ENCODE measurements around the gene POFUT2. TPM values are rescaled to one million over a fixed set of nuclear protein-coding genes. Genes with fewer than 3 reads are reported as not detected.

The POFUT2 gene
- total RNA-seq, 2 donors from 2014 or later = 49.0 to 73.3 TPM

- H3K36me3 ChIP-seq (ENCODE audit: control insufficient read depth, insufficient read depth, low read length) = no peaks in the 10 kb centered on the region
- Mint-ChIP-seq H3K27me3 (ENCODE audit: insufficient read depth) (peaks cover under 1% of the 10 kb centered on the region), H3K27ac (no peak overlapping the region), H3K9me3 (peaks cover 22% of the 10 kb centered on the region), H3K4me1 (peaks cover 11% of the 10 kb centered on the region), H3K36me3 (ENCODE audit: low read depth) (no peaks in the 10 kb centered on the region), H3K4me3 (no peak overlapping the region)
- H3K4me1 ChIP-seq (ENCODE audit: control insufficient read depth, insufficient read depth, low read length) = peaks cover 14% of the 10 kb centered on the region
- H3K27me3 ChIP-seq (ENCODE audit: control insufficient read depth, insufficient read depth, low read length, poor library complexity, severe bottlenecking) = no peaks in the 10 kb centered on the region
- H3K9me3 ChIP-seq (ENCODE audit: control insufficient read depth, low read length) = peaks cover 12% of the 10 kb centered on the region
- H3K27ac ChIP-seq (ENCODE audit: low read depth, low read length) = no peak overlapping the region
- H3K4me3 ChIP-seq (ENCODE audit: low read length) = no peak overlapping the region
- DNase-seq = no peak
- no peak for TF ChIP-seq CTCF (conservative IDR thresholded peaks at IDR 0.05)
- H3K9ac ChIP-seq (ENCODE audit: extremely low read depth, low read length, poor library complexity, severe bottlenecking) = no peak overlapping the region
- WGBS, 2 experiments (ENCODE audit: insufficient coverage in 1 of 2, insufficient read length in 1 of 2) = 90 to 96% methylated on average over 7 of the region's 7 CpGs
Measured at GRCh38 chr21:45237401-45237800, 50.3 kb downstream of the POFUT2 start.

GRCh38 chr21:45236481-45236880 lies 51.2 kb downstream of the POFUT2 start:
- no peak for DNase-seq
- Histone ChIP-seq H3K27me3 (ENCODE audit: control insufficient read depth, insufficient read depth, low read length, poor library complexity, severe bottlenecking) (no peaks in the 10 kb centered on the region), H3K9me3 (ENCODE audit: control insufficient read depth, low read length) (peaks cover 12% of the 10 kb centered on the region), H3K36me3 (ENCODE audit: control insufficient read depth, insufficient read depth, low read length) (no peaks in the 10 kb centered on the region), H3K4me3 (ENCODE audit: low read length) (no peak overlapping the region), H3K9ac (ENCODE audit: extremely low read depth, low read length, poor library complexity, severe bottlenecking) (no peak overlapping the region), H3K27ac (ENCODE audit: low read depth, low read length) (no peak overlapping the region), H3K4me1 (ENCODE audit: control insufficient read depth, insufficient read depth, low read length) (peaks cover 14% of the 10 kb centered on the region)
- peaks cover 11% of the 10 kb centered on the region for H3K4me1 Mint-ChIP-seq
- peaks cover 13% of the 10 kb centered on the region for H3K9me3 Mint-ChIP-seq
- no peak overlapping the region for H3K4me3 Mint-ChIP-seq
- WGBS, 2 experiments (ENCODE audit: insufficient coverage in 1 of 2, insufficient read length in 1 of 2) = 83 to 87% methylated on average over 1 to 2 of the region's 2 CpGs
- TF ChIP-seq CTCF (conservative IDR thresholded peaks at IDR 0.05) = peak; percentile 46
- no peak overlapping the region for H3K27ac Mint-ChIP-seq
- no peaks in the 10 kb centered on the region for H3K27me3 Mint-ChIP-seq (ENCODE audit: insufficient read depth)
- no peaks in the 10 kb centered on the region for H3K36me3 Mint-ChIP-seq (ENCODE audit: low read depth)

- Mint-ChIP-seq H3K4me1 (peaks cover 11% of the 10 kb centered on the region), H3K4me3 (no peak overlapping the region), H3K27ac (no peak overlapping the region), H3K27me3 (ENCODE audit: insufficient read depth) (no peaks in the 10 kb centered on the region), H3K9me3 (peaks cover 12% of the 10 kb centered on the region), H3K36me3 (ENCODE audit: low read depth) (no peaks in the 10 kb centered on the region)
- Histone ChIP-seq H3K4me3 (ENCODE audit: low read length) (no peak overlapping the region), H3K36me3 (ENCODE audit: control insufficient read depth, insufficient read depth, low read length) (no peaks in the 10 kb centered on the region), H3K27me3 (ENCODE audit: control insufficient read depth, insufficient read depth, low read length, poor library complexity, severe bottlenecking) (no peaks in the 10 kb centered on the region), H3K9me3 (ENCODE audit: control insufficient read depth, low read length) (peaks cover 12% of the 10 kb centered on the region), H3K9ac (ENCODE audit: extremely low read depth, low read length, poor library complexity, severe bottlenecking) (no peak overlapping the region), H3K4me1 (ENCODE audit: control insufficient read depth, insufficient read depth, low read length) (peaks cover 14% of the 10 kb centered on the region), H3K27ac (ENCODE audit: low read depth, low read length) (no peak overlapping the region)
- WGBS, 2 experiments (ENCODE audit: insufficient coverage in 1 of 2, insufficient read length in 1 of 2) = 83 to 97% methylated on average over 6 of the region's 6 CpGs
- TF ChIP-seq CTCF (conservative IDR thresholded peaks at IDR 0.05) = no peak
- no peak for DNase-seq
Measured at GRCh38 chr21:45235488-45235887, 52.2 kb downstream of the POFUT2 start.

Measured in endodermal cell (in vitro differentiated cells).